ENCODE measurements around the gene NOXA1. TPM values are rescaled to one million over a fixed set of nuclear protein-coding genes. Genes with fewer than 3 reads are reported as not detected.

Gene NOXA1
- total and polyA plus RNA-seq, 2 donors (not counting 1 experiment from before 2014, with no cell fraction given) = 0.08 to 0.66 TPM

- H3K27ac ChIP-seq (ENCODE audit: insufficient read depth, low read length) = no peak overlapping the region
- no peak overlapping the region for H2AFZ ChIP-seq (ENCODE audit: low read length)
- peak overlapping the region in 1 of 4 experiments; percentile 53 for H3K4me3 ChIP-seq (replicated peaks in 1 of 4; ENCODE audit: control extremely low read depth in 1 of 4, insufficient read depth in 1 of 4, low read depth in 3 of 4, low read length in 4 of 4)
- no peaks in the 10 kb centered on the region for H4K20me1 ChIP-seq (ENCODE audit: control insufficient read depth, extremely low read depth, insufficient read depth, low read length)
- peaks cover 5% of the 10 kb centered on the region for H3K4me1 ChIP-seq (ENCODE audit: control insufficient read depth, extremely low read depth, insufficient read depth, low read length)
- H3K9ac ChIP-seq (ENCODE audit: insufficient read depth, low read length) = no peak overlapping the region
- no peaks in the 10 kb centered on the region for H3K36me3 ChIP-seq (ENCODE audit: control insufficient read depth, insufficient read depth, low read length)
- H3K4me2 ChIP-seq (ENCODE audit: extremely low read depth, insufficient read depth, low read length) = peak overlapping the region; percentile 5
- no peaks in the 10 kb centered on the region for H3K9me3 ChIP-seq (ENCODE audit: control insufficient read depth, insufficient read depth, low read depth, low read length)
- H3K79me2 ChIP-seq (ENCODE audit: control insufficient read depth, insufficient read depth, low read length) = no peaks in the 10 kb centered on the region
- no peak for DNase-seq (ENCODE audit: low read depth in 2 of 2)
- TF ChIP-seq, protein P1, sequence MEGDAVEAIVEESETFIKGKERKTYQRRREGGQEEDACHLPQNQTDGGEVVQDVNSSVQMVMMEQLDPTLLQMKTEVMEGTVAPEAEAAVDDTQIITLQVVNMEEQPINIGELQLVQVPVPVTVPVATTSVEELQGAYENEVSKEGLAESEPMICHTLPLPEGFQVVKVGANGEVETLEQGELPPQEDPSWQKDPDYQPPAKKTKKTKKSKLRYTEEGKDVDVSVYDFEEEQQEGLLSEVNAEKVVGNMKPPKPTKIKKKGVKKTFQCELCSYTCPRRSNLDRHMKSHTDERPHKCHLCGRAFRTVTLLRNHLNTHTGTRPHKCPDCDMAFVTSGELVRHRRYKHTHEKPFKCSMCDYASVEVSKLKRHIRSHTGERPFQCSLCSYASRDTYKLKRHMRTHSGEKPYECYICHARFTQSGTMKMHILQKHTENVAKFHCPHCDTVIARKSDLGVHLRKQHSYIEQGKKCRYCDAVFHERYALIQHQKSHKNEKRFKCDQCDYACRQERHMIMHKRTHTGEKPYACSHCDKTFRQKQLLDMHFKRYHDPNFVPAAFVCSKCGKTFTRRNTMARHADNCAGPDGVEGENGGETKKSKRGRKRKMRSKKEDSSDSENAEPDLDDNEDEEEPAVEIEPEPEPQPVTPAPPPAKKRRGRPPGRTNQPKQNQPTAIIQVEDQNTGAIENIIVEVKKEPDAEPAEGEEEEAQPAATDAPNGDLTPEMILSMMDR (conservative IDR thresholded peaks at IDR 0.05 in 1 of 2, IDR thresholded peaks at IDR 0.05 in 1 of 2; ENCODE audit: low read depth in 1 of 2, low read length in 2 of 2) = no peak
- no peak for TF ChIP-seq EZH2 (IDR thresholded peaks at IDR 0.05; ENCODE audit: low read length, missing control alignments)
- H3K27me3 ChIP-seq (ENCODE audit: control insufficient read depth, insufficient read depth, low read length) = no peaks in the 10 kb centered on the region
Measured at GRCh38 chr9:137406085-137406760, 17.0 kb upstream of the NOXA1 start.

DNA sequence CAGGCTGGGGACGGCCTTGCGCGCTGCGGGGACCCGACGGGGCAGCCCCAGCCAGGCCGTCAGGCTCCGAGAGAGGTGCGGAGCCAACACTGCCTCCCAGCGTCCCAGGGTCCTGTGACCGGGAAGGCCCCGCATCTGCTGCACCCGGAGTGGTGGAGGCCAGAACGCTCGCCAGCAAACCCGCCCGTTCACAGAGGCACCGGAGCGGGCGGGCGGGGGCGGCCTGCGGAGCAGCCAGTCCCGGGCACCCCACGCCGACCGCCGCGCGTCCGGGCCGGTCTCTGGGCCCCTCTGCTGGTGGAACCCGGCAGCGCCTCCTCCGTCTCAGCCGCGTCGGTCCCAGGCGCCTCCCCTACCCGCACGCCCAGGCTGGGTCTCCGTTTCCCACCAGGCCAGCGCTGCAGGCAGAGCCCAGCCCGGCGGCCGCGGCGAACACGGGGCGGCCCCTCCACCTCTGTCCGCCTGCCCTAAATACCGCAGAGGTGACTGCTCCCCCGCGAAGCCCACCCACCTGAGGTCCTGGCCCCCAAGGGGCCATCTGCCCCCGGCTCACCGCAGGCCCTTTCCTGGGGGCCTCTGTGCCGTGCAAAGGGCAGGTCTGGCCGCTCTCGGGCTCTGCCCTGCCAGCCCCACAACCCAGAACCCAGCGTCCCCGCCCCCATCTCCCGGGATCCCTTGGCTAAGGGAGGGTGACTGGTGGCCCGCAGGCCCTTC lies 16.2 kb upstream of the NOXA1 start:
- peak; percentile 38 to 55 for DNase-seq (ENCODE audit: low read depth in 2 of 2)
- Histone ChIP-seq H2AFZ (ENCODE audit: low read length) (no peak overlapping the region), H4K20me1 (ENCODE audit: control insufficient read depth, extremely low read depth, insufficient read depth, low read length) (no peaks in the 10 kb centered on the region)

More for the DNA sequence above, 16.2 kb upstream of the NOXA1 start:
- H3K4me3 ChIP-seq (replicated peaks in 1 of 4; ENCODE audit: control extremely low read depth in 1 of 4, insufficient read depth in 1 of 4, low read depth in 3 of 4, low read length in 4 of 4) = peak overlapping the region in 3 of 4 experiments; percentile 17 to 53 (median 26)
- no peak overlapping the region for H3K27ac ChIP-seq (ENCODE audit: insufficient read depth, low read length)
- H3K9ac ChIP-seq (ENCODE audit: insufficient read depth, low read length) = peak overlapping the region; percentile 37
- H3K9me3 ChIP-seq (ENCODE audit: control insufficient read depth, insufficient read depth, low read depth, low read length) = no peaks in the 10 kb centered on the region
- TF ChIP-seq EZH2 (IDR thresholded peaks at IDR 0.05; ENCODE audit: low read length, missing control alignments) = no peak
- TF ChIP-seq, protein P1 (conservative IDR thresholded peaks at IDR 0.05 in 1 of 2, IDR thresholded peaks at IDR 0.05 in 1 of 2; ENCODE audit: low read depth in 1 of 2, low read length in 2 of 2) = peak; percentile 54 to 59
- H3K79me2 ChIP-seq (ENCODE audit: control insufficient read depth, insufficient read depth, low read length) = no peaks in the 10 kb centered on the region
- H3K4me1 ChIP-seq (ENCODE audit: control insufficient read depth, extremely low read depth, insufficient read depth, low read length) = peaks cover 11% of the 10 kb centered on the region
- H3K27me3 ChIP-seq (ENCODE audit: control insufficient read depth, insufficient read depth, low read length) = no peaks in the 10 kb centered on the region
- H3K4me2 ChIP-seq (ENCODE audit: extremely low read depth, insufficient read depth, low read length) = peak overlapping the region; percentile 62
- H3K36me3 ChIP-seq (ENCODE audit: control insufficient read depth, insufficient read depth, low read length) = no peaks in the 10 kb centered on the region

Data from fibroblast of lung (primary cell).